ENCODE results near the gene C2CD3.

The C2CD3 gene

DNA sequence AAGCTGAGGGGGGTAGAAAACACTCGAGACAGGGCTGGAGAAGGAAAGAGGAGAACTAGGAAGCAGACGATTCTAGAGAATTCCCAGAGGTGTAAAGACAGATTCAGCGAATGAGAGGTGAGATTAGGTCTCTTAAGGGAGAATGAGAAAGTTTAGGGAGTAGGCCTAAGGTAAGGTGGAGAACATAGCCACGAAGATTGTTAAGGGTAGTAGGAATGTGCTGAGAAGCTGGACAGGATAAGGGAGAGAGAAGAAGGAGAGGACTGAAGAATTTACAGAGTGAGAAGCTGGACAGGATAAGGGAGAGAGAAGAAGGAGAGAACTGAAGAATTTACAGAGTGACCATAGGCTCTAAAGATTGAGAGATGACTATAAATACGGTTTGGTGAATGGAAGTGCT is 1.2 kb upstream of the C2CD3 start:
- TF ChIP-seq, protein P1, sequence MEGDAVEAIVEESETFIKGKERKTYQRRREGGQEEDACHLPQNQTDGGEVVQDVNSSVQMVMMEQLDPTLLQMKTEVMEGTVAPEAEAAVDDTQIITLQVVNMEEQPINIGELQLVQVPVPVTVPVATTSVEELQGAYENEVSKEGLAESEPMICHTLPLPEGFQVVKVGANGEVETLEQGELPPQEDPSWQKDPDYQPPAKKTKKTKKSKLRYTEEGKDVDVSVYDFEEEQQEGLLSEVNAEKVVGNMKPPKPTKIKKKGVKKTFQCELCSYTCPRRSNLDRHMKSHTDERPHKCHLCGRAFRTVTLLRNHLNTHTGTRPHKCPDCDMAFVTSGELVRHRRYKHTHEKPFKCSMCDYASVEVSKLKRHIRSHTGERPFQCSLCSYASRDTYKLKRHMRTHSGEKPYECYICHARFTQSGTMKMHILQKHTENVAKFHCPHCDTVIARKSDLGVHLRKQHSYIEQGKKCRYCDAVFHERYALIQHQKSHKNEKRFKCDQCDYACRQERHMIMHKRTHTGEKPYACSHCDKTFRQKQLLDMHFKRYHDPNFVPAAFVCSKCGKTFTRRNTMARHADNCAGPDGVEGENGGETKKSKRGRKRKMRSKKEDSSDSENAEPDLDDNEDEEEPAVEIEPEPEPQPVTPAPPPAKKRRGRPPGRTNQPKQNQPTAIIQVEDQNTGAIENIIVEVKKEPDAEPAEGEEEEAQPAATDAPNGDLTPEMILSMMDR (IDR thresholded peaks at IDR 0.05; ENCODE audit: low read depth, low read length) = no peak
- Histone ChIP-seq H3K27me3 (ENCODE audit: insufficient read depth, low read depth, severe bottlenecking) (no peaks in the 10 kb centered on the region), H3K9me3 (ENCODE audit: severe bottlenecking) (no peaks in the 10 kb centered on the region), H3K4me3 (ENCODE audit: low read depth, low read length) (peak overlapping the region; percentile 80), H3K27ac (peak overlapping the region; percentile 70; the same call in 1 of the 2 replicates), H3K36me3 (peaks cover 37% of the 10 kb centered on the region)
- DNase-seq = no peak

GRCh38 chr11:74171630-74171968 is 797 bp upstream of the C2CD3 start:
- TF ChIP-seq, protein P1 (IDR thresholded peaks at IDR 0.05; ENCODE audit: low read depth, low read length) = no peak
- Histone ChIP-seq H3K36me3 (peaks cover 41% of the 10 kb centered on the region), H3K27ac (peak overlapping the region; percentile 70), H3K9me3 (ENCODE audit: severe bottlenecking) (no peaks in the 10 kb centered on the region), H3K27me3 (ENCODE audit: insufficient read depth, low read depth, severe bottlenecking) (no peaks in the 10 kb centered on the region), H3K4me3 (ENCODE audit: low read depth, low read length) (peak overlapping the region; percentile 80)
- DNase-seq = no peak

DNA sequence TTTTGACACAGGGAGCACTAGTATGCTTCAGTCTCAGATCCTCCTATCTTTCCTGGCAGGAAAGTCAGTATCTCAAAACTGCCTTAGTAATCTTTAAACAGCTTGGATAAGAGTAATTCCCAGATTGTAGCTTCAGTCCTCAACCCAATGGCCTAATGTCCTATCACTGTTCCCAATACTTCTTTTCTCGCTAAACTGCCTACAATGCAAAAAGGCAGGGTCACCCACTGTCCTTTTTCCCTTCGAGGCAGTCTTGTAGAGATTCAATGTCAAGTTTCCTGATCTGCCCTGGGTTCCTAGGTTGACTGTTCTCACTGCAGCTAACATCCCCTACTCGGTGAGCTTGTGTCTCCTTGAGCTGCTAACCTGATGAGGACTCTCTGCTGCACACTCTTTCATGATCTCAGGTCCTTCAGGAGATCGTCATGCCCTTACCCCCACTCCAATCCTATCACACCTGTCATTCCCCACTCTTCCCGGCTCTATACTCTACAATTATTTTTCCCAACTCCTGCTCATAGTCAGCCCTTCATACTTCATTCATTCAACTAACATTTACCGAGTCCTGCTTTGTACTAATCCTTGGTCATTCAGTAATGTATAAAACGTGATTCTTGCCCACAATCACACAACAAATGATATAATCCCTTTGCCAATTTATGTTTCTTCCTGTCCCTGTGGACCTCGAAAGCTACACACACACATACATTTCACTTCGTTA is 904 bp downstream of the C2CD3 start:
- Histone ChIP-seq H3K36me3 (peaks cover 55% of the 10 kb centered on the region), H3K4me3 (ENCODE audit: low read depth, low read length) (peak overlapping the region; percentile 80), H3K9me3 (ENCODE audit: severe bottlenecking) (no peaks in the 10 kb centered on the region), H3K27ac (peak overlapping the region; percentile 79), H3K27me3 (ENCODE audit: insufficient read depth, low read depth, severe bottlenecking) (no peaks in the 10 kb centered on the region)
- TF ChIP-seq, protein P1 (IDR thresholded peaks at IDR 0.05; ENCODE audit: low read depth, low read length) = no peak
- no peak for DNase-seq

- no peak for DNase-seq
- Histone ChIP-seq H3K27me3 (ENCODE audit: insufficient read depth, low read depth, severe bottlenecking) (no peaks in the 10 kb centered on the region), H3K9me3 (ENCODE audit: severe bottlenecking) (no peaks in the 10 kb centered on the region), H3K27ac (no peak overlapping the region), H3K36me3 (peaks cover 59% of the 10 kb centered on the region), H3K4me3 (ENCODE audit: low read depth, low read length) (no peak overlapping the region)
- TF ChIP-seq, protein P1 (IDR thresholded peaks at IDR 0.05; ENCODE audit: low read depth, low read length) = no peak
Measured at GRCh38 chr11:74168838-74169237, 2.0 kb downstream of the C2CD3 start.

- Histone ChIP-seq H3K36me3 (peaks cover 79% of the 10 kb centered on the region), H3K27ac (no peak overlapping the region), H3K4me3 (ENCODE audit: low read depth, low read length) (no peak overlapping the region), H3K9me3 (ENCODE audit: severe bottlenecking) (no peaks in the 10 kb centered on the region), H3K27me3 (ENCODE audit: insufficient read depth, low read depth, severe bottlenecking) (no peaks in the 10 kb centered on the region)
- no peak for DNase-seq
- TF ChIP-seq, protein P1 (IDR thresholded peaks at IDR 0.05; ENCODE audit: low read depth, low read length) = no peak
Measured at GRCh38 chr11:74162681-74163467, 7.9 kb downstream of the C2CD3 start.
